Neural cell (in vitro differentiated cells): ENCODE results near the gene REPS2.

ENCODE experiments used
- CTCF ChIP-seq: fragments of 450-650 bp; IDR thresholded peaks from 2 replicates; pipeline ENCODE4 v1.5.1; 2014; ENCODE audit warnings: antibody characterized with exemption, mild to moderate bottlenecking, moderate library complexity; ENCODE audit not compliant: poor library complexity, severe bottlenecking
- EP300 ChIP-seq: fragments of 450-650 bp; conservative IDR thresholded peaks from 2 replicates; pipeline ENCODE4 v1.6.1; 2014; ENCODE audit warnings: antibody characterized with exemption, mild to moderate bottlenecking, moderate library complexity; ENCODE audit not compliant: poor library complexity, severe bottlenecking
- POLR2AphosphoS5 ChIP-seq: IDR thresholded peaks from 2 replicates; pipeline ENCODE4 v1.6.1; 2012
- SMC3 ChIP-seq: fragments of 450-650 bp; conservative IDR thresholded peaks from 2 replicates; pipeline ENCODE4 v1.6.1; 2014; ENCODE audit warnings: antibody characterized with exemption, mild to moderate bottlenecking, moderate library complexity; ENCODE audit not compliant: poor library complexity

- TF ChIP-seq SMC3 (no peak), CTCF (no peak), POLR2AphosphoS5 (no peak), EP300 (no peak)
Observed at GRCh38 chrX:16930392-16930791, 16.1 kb upstream of the REPS2 start.
